IPS-18c (cell line): Measurements from ENCODE around the gene NFIX.
A peak's percentile ranks its signal among the peaks of the same experiment; 100 is the strongest.

Experiments used
- H3K4me3 ChIP-seq: 2 replicates; pipeline ENCODE4 v1.7.0; 2013; ENCODE audit warnings: low read depth, mild to moderate bottlenecking, low read length, moderate library complexity; ENCODE audit not compliant: insufficient read depth
- H3K9me3 ChIP-seq: one replicate; pipeline ENCODE4 v1.6.1; 2013; ENCODE audit warnings: mild to moderate bottlenecking, low read length, moderate library complexity; ENCODE audit not compliant: control insufficient read depth, insufficient read depth

NFIX gene

DNA sequence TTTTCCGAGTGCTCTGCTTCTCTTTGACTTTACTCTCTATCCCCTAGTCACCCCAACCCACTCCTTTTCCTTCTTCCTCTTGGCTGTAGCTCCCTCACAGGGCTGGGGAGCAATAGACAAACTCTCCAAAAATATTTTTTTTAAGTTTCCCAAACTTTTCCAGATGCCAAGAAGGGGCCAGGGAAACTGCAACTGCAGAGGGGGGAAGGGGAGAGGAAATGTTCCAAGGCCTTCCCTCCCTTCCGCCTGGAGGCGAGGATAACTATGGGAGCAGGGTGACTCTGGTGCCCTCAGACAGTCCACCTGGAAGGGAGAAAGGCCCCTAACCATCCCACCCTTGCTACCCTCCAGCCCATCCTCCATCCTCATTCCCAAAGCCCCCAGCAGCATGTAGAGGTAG, 58.0 kb downstream of the NFIX start:
- no peaks in the 10 kb centered on the region for H3K9me3 ChIP-seq

DNA sequence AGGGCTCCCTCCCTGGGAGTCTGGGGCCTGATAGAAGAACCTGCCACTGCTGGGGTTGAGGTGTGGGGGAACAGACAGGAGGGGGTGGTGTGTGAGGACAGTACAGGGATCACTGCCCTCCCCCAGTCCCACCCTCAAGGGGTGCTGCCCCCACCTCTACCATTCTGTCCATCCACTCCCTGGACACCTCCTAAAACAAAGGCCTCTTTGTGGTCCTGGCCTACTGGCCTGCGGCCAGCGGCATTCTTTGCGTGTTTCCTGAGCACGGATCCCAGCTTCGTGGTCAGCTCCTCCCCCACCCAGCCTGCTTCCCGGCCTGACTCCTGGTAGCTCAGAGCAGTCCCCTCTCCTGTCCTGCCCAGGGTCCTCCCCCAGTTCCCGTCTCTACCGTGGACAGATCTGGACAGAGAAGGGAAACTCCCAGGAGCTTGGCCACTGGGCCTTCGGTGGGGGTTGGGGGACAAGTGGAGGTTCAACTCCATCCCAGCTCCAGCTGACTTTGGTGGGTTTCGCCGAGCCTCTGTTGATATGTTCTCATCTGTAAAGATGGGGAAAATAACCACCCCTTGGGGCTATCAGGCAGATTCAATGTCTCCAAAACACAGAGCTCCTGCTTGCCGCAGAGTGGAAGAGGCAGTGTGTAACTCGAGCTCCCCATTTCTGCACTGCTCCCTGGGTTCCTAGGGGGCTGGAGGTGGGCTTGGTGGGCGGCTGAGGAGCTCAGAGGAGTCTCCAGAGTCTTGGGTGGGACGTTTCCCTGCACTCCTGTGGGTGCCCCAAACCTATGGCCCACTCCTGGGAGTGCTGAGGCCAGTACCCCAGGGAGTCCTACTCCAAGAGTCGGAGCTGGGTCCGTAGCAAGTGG, 58.7 kb downstream of the NFIX start:
- Histone ChIP-seq H3K9me3 (no peaks in the 10 kb centered on the region), H3K4me3 (no peak overlapping the region; the same call in 1 of the 2 replicates)

More for the DNA sequence above, 58.0 kb downstream of the NFIX start:
- H3K4me3 ChIP-seq: no peak overlapping the region

DNA sequence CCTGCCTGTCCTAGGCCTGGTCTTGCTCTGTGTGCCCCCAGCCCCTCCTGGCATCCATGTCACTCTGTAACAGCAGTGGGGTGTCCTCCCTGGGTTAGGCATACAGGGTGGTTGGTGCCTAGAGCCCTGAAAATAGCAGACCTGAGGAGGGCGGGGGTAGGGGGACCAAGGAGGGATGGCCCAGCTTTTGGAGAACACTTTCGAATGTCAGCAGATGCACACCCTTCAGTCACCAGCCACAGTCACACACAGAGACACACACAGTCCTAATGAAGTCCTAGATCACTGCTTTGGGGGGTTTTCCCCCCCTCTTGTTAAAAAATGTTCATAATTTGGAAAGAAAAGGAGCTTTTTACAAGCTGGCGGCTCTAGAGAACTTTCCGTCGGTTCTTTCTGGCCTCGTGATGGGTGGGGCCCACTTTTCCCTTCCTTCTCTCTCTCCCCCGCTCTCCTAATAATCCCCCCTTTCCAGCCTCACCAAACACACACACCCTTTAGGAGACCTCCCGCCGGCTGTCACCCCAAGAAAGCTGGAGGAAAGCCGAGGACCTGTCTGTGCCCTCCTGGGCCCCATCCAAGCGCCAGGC, 59.4 kb downstream of the NFIX start:
- Histone ChIP-seq H3K9me3 (peaks cover 2% of the 10 kb centered on the region), H3K4me3 (no peak overlapping the region)

DNA sequence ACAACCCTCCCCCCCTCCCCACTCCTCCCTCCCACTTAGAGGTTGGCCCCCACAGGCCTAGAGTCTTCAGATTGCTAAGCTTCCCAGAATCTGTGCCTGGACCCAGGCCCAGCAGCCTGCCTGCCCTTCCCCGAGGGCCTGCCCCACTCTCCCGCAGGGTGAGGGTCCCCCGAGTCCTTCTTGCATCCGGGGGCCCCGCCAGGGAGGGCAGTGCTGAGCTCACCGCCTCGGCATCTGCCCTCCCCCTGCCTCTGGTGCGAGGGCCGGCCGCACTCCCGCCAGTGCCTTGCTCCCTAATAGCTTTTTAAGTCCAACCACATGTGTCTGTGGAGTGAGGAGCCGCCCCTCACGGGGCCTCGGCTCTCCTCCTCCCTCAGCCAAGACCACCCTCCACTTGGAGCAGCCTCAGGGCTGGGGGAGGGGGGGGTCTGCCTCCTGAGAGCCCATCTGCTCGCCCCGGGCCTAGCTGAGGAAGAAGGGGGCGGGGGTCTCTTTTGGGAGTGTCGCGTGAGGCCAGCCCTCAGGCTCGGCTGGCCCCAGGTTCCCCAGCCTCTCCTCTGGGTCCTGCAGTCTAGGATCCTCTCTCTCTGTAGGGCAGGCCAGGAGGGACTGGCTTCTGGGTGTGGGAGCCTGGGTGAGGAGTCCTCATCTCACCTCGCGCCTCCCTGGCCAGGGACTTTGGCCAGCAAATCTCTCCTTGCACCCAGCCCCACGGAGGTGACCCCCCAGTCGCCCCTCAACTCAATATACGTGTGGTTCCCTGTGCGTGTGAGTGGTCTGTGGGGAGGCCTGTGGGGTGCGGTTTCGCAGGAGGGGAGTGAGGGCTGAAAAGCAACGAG, 60.2 kb downstream of the NFIX start:
- peaks cover 2% of the 10 kb centered on the region for H3K9me3 ChIP-seq
- H3K4me3 ChIP-seq: peak overlapping the region; percentile 46

DNA sequence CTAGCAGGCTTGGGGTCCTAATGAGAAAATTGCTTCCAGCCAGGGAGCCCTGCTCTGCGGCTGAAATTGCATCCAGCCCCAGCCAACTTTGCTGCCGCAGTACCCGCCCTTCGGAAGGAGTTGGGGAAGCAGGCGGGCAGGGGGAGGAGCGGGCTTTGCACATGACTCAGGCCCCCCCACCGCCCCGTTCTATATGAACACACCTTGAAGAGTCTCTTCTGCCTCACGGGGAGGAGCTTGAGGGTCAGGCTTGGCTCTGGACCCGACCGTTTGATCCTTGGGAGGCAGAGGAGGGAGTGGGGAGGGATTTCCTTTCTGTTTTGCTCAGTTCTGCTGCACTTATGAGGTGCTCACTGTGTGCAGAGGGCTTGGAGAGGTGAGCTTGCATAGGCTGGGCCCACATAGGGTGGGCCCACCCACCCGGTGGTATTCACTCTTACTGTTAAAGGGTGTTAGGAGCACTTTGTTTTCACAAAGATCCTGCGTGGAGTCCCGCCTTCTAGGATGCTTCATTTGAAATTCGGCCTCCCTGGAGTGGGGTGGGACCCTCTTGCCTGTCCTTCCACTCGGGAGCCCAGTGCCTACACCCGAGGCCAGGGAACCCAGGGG, 60.9 kb downstream of the NFIX start:
- Histone ChIP-seq H3K9me3 (peaks cover 2% of the 10 kb centered on the region), H3K4me3 (no peak overlapping the region; the same call in 1 of the 2 replicates)

DNA sequence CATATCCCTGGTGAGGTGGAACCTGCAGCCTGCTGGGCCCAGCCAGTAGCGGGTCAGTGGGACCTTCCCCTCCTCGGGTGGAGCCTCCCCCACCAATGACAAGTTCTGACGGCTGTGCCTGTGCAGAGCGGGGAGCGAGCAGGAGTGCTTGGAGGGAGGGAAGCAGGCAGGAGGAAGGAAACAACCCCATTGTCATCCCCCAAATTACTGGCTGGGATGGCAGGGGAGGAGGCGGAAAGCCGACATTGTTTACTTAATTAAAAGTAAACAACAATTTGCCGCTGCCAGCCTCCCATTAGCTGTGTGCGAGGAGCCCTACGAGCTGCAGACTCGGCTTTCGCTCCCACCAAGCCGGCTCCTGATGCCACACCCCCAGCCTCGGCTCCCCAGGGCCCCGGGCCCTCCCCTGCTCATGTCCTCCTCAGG, 61.9 kb downstream of the NFIX start:
- H3K4me3 ChIP-seq: no peak overlapping the region
- H3K9me3 ChIP-seq: peaks cover 2% of the 10 kb centered on the region

DNA sequence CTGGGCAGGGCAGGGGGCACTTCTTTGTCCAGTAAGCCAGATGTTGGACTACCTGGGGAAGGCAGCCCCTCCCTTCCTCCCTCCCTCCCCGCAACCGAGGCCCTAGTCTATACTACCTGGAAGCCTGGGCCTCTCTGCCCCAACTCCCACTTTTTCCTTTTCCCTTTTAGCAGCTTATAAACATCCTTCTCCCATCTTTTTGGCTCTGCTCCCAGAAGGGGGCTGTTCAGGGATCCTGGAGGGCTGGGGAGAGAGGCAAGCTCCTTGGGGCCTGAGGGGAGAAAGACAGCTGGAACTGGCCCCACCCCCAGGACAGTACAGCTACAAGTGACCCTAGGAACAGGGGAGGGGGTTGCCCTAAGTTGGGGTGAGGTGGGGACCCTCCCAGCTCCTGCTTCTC, 62.5 kb downstream of the NFIX start:
- H3K9me3 ChIP-seq: peaks cover 2% of the 10 kb centered on the region
- H3K4me3 ChIP-seq: no peak overlapping the region

DNA sequence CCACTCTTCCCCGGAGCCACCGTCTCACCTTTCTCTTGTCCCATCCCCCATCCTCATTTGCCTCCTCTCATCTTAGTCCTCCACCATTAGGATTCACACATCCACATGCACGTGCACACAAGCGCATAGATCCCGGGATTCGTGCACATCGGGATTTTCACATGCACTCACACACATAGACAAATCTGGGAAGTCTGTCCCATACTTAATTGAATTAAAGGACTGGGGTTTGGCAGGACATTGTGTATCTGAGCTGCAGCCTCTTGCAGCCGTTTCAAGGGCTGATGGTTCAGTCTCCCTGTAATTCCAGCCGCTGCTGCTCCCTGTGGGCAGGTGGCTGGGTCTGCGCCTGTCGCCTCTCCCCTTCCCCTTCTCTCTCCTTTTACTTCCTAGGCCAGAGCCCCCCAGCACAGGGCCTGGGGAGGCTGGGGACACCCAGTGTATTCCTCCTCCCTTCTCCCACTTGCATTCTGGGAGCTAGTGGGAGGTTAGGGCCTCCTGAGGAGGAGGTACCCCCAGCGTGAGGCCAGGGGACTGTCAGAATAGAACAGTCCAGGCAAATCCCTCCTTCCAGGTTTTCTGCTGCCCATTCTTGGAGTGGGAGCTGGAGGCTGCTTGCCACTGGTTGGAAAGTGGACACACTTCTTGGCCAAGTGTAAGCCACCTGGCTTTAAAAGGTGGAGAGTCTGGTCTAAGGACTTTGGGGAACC, 63.8 kb downstream of the NFIX start:
- peaks cover 2% of the 10 kb centered on the region for H3K9me3 ChIP-seq
- H3K4me3 ChIP-seq: no peak overlapping the region

DNA sequence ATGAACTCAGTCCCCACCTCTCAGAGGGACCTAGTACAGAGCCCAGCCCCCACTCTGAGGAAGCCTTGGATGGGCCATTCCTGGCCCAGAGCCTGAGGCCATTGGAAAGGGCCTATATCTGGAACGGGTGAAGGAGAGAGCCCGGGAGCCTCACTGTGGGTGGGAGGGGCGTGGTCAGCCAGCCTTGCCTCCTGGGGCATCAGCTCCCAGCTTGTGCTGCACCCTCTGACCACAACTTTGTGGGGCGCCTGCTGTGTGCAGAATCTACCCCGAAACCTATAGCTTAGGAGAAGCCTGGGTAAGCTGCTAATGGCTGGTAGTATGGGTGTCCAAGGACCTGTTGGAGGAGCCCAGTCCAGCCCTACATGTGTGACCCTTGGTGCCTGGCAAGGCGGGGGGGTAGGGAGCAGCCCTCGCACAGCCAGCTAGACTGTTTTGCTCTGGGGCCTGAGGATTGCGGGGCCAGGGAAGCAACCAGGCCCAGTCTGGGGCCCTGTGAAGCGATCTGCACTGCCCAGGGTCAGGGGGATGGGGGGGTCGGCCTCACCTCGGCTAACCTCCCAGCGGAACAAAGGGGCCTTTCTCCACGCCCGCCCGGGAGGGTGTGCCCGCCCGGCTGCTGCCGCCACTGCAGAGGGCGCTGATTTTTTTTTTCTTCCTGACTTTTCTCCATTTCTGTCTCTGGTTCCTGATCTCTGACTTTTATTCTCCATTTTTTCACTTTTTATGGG, 65.1 kb downstream of the NFIX start:
- Histone ChIP-seq H3K4me3 (peak overlapping the region; percentile 53; the same call in 1 of the 2 replicates), H3K9me3 (peaks cover 2% of the 10 kb centered on the region)

DNA sequence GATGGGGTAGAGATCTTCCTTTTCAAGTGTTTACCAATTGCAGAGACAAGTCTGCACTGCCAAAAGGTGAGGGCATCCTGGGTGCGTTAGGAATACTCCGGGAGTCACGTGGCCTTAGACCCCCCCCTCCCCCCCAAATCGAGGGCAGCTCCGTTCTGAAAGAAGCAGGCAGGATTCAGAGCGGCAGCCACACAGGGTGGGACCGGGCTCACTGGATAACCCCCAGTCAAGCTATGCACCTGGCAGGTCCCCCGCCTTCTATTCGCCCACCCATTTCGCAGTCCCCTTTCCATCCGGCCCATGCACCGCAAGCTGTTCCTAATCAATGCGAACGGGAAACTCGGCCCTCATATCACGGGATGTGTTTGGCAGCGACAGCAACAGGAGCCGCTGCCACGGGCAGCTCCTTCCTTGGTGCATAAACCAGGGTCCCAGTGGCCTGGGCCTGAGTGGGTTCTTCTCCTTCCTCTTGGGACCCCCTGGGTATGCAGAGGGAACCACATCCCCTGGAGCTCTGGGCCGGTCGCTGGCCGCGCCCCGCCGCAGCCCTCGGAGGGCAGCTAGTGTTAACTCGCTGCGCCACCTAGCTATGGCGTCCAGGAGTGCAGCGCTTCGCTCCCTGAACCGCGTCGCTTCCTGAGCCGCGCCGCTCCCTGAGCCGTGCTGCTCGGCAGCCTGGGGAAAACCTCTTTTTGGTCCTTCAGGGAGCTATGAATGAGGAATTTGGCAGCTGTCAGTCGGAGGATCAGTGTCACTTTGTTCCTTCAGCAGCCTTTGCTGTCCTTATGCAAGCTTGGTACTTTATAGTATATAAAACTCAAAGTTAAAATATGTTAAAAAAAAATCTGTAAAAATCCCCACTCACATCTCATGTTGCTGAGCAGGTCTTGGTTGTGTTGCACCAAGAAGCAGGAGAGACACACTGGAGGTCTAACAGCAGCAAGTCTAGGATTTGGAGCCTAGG, 66.0 kb downstream of the NFIX start:
- peaks cover 2% of the 10 kb centered on the region for H3K9me3 ChIP-seq
- H3K4me3 ChIP-seq: peak overlapping the region; percentile 53

DNA sequence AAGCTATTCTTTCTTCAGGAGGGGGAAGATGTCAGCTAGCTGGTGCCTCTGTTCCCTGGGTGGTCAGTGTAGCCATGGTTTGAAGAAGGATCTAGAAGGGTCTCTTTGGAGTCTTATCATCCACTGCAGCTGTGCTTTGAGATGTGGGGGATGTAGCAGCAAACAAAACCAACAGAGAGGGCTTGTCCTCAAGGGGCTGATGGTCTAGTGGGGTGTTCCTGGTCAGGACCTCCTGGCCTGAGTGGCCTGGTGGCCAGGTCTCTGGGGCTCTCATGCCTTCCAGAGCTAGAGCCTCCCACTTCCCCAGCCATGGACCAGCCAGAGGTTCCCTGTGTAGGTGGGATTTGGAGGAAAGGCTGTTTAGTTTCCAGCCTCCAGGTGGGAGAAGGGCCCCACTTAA, 67.0 kb downstream of the NFIX start:
- Histone ChIP-seq H3K9me3 (peaks cover 2% of the 10 kb centered on the region), H3K4me3 (no peak overlapping the region)

DNA sequence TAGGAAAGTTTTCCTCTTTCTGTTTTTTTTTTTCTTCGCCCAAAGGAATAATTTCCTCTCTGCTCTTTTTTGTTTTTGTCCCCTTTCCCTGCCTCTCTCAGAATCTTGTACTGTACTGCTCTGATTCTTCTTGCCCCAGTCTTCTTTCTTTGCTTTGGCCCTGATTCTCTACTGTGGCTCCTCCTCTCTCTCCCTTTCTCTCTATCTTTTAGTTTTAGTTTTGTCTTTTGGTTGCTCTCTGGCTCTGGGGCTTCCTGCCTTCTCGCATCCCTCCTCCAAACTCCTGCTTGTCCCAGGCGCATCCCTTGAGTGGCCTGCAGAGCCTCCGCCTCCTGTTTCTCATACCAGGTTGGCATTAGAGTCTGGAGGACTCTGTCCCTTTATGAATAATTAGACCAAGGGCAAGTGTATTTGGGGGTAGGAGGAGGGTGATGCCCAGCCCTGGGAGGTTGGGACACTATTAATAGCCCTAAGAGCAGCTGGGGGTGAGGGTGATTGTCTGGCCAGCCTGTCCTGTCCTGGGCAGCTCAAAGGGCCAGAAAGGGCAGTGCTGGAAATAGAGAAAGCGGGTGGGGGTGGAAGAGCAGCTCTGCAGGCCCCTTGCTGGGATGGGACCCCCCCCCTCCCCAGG, 68.3 kb downstream of the NFIX start:
- peaks cover 2% of the 10 kb centered on the region for H3K9me3 ChIP-seq
- no peak overlapping the region for H3K4me3 ChIP-seq

DNA sequence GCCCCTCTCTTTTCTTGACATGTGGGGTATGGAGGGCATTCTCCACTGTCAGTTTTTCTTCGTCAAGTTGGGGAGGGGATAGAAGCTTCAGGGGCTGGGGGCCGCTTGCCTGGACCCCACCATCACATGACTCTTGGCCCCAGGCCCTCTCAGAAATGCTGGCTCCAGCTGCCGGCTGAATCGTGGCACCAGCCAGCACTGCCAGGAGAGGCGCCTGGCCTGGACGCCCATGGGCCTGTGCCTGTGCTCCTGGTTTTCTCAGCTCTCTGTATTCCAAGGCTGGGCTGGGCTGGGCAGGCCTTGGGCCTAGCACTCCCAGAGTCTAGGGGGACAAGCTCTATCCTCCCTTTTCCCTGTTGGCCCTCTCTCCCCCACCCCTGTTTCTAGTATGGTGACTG, 68.8 kb downstream of the NFIX start:
- Histone ChIP-seq H3K4me3 (no peak overlapping the region), H3K9me3 (peaks cover 2% of the 10 kb centered on the region)

DNA sequence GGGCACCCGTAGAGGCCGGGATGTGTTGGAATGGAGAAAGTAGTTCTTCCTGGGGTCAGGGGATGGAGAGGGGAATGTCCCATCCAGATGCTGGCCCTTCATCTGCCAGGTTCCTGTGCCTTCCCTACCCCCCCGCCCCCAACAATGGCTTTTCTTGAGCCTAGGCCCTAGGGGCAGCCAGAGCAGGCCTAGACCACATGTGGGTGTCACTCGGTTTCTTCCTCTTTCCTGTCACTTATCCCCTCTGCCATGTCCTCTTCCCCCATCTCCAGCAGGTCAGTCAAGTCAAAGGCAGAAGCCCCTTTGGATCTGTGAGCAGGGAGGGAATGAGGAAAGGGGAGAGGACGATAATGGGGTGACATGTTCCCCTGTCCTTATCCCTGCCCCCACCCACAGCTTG, 71.0 kb downstream of the NFIX start:
- Histone ChIP-seq H3K4me3 (no peak overlapping the region), H3K9me3 (peaks cover 2% of the 10 kb centered on the region)
